Measurements from ENCODE around the gene TRNAU1AP.
"Not testable (repeated sequence)": the region's sequence is repeated elsewhere in the genome, so short reads cannot be mapped to it uniquely, and the experiment has no call there.

TRNAU1AP gene

GRCh38 chr1:28552758-28553663 is at the start of gene TRNAU1AP:
TRNAU1AP (plus strand) TSS chr1:28553085; CDS start chr1:28553111, 26 bp downstream.
- DNase-seq, result peak; percentile 80

GRCh38 chr1:28503117-28503516 is 49.8 kb upstream of the TRNAU1AP start:
- DNase-seq, result no peak

- peak; percentile 98 for DNase-seq
Observed at GRCh38 chr1:28505406-28506187, 47.3 kb upstream of the TRNAU1AP start, which contains the start of gene RCC1. RCC1 (plus strand) TSS chr1:28506043; CDS start chr1:28529867, 23,824 bp downstream.

- no peak for DNase-seq
Observed at GRCh38 chr1:28506907-28507246, 46.0 kb upstream of the TRNAU1AP start.

GRCh38 chr1:28507247-28507645 is 45.6 kb upstream of the TRNAU1AP start:
- no peak for DNase-seq

- DNase-seq, result no peak
Observed at GRCh38 chr1:28507646-28508434, 45.0 kb upstream of the TRNAU1AP start.

- DNase-seq, result no peak
Observed at GRCh38 chr1:28508435-28508754, 44.5 kb upstream of the TRNAU1AP start.

- no peak for DNase-seq
Observed at GRCh38 chr1:28509705-28510272, 43.1 kb upstream of the TRNAU1AP start.

GRCh38 chr1:28510273-28510969 is 42.5 kb upstream of the TRNAU1AP start:
- DNase-seq, result no peak

GRCh38 chr1:28510970-28511440 is 41.9 kb upstream of the TRNAU1AP start:
- DNase-seq, result no peak

GRCh38 chr1:28512058-28512611 is 40.8 kb upstream of the TRNAU1AP start:
- DNase-seq, result no peak

GRCh38 chr1:28514445-28514933 is 38.4 kb upstream of the TRNAU1AP start:
- not testable (repeated sequence) for DNase-seq

GRCh38 chr1:28516518-28516956 is 36.3 kb upstream of the TRNAU1AP start:
- DNase-seq, result no peak

- DNase-seq, result no peak
Observed at GRCh38 chr1:28517649-28517999, 35.3 kb upstream of the TRNAU1AP start.

- DNase-seq, result peak; percentile 64
Observed at GRCh38 chr1:28518000-28518744, 34.7 kb upstream of the TRNAU1AP start.

- DNase-seq, result no peak
Observed at GRCh38 chr1:28518745-28519341, 34.0 kb upstream of the TRNAU1AP start.

- DNase-seq, result no peak
Observed at GRCh38 chr1:28519946-28520725, 32.7 kb upstream of the TRNAU1AP start.

GRCh38 chr1:28520796-28521195 is 32.1 kb upstream of the TRNAU1AP start:
- not testable (repeated sequence) for DNase-seq

GRCh38 chr1:28521502-28522164 is 31.3 kb upstream of the TRNAU1AP start:
- no peak for DNase-seq

All from NCI-H1694 (cell line).